ENCODE data around the gene RNF31.

Gene RNF31

GRCh38 chr14:24159777-24160498, 12.6 kb downstream of the RNF31 start:
- DNase-seq (ENCODE audit: low read depth, low spot score), result no peak

DNA sequence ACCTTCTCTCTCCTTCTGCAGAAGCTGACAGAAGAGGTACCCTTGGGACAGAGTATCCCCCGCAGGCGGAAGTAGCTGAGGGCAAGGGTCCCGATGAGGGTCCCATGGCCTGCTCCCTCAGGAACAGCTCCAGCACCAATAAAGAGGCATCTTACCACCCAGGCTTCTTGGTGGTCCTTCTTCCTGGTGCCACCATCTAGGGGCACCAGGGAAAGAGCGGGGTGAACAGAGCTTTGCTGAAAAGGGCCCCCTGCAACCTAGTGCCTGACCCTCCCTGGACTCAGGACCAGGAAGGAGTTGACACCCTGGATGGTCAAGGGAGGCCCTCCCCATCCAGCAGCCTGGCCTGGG, 13.2 kb downstream of the RNF31 start:
- DNase-seq (ENCODE audit: low read depth, low spot score), result no peak

DNA sequence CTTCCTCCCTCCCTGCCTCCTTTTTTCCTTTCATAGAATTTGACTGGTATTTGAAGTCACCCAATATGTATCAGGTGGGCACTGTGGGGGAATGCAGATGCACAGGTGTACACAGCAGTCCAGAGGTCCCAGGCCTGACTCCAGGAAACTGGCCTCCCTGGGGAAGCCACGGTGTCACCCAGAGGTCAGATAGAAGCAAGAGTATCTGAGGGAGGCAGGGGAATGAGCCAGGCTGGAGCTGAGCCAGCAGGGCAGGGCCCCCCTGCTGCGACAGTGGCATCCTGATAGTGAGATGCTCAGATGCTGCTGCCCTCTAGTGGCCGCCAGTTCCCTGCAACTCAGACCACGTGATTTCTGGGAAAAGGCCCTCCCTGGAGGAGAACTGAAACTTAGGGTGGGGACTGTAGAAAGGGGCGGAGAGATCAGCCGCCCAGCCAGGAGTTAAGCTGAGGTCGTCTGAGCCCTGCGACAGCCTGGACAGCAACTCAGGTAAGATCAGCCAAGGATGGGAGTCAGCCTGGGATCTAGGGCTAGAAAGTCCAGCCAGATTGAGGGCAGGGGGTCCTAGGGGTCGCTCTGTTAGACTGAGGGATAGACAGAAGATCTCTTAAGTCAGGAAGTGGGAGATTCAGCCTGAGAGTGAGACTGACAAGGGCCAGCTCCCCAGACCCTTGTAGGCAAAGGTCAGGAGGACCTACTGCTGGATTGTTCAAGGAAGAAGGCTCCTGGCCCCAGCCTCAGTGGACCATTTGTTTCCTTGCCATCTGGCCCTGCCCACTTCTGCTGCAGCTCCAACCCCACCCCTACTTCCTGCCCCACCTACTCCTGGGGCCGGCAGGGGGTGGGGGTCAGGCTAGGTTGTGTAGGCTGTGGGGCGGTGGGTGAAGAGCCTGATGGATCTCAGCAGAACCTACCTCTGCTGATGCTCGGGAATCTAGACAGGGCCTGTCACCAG, 13.8 kb downstream of the RNF31 start, which contains the start of gene IRF9:
Gene IRF9 (plus strand): TSS at position 416 of the 955 bp plus-strand sequence. CDS start 880 bp downstream, outside the sequence.
- DNase-seq (ENCODE audit: low read depth, low spot score), result peak; percentile 98

GRCh38 chr14:24162093-24162492, 14.8 kb downstream of the RNF31 start:
- DNase-seq (ENCODE audit: low read depth, low spot score), result no peak

DNA sequence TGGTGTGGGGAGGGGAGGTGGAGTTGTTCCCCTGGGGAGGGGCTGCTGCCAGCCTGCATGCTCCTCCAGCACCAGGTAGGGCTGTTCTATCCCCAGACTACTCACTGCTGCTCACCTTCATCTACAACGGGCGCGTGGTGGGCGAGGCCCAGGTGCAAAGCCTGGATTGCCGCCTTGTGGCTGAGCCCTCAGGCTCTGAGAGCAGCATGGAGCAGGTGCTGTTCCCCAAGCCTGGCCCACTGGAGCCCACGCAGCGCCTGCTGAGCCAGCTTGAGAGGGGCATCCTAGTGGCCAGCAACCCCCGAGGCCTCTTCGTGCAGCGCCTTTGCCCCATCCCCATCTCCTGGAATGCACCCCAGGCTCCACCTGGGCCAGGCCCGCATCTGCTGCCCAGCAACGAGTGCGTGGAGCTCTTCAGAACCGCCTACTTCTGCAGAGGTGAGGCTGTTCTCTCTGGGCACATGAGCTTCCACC, 17.3 kb downstream of the RNF31 start:
- no peak for DNase-seq (ENCODE audit: low read depth, low spot score)

DNA sequence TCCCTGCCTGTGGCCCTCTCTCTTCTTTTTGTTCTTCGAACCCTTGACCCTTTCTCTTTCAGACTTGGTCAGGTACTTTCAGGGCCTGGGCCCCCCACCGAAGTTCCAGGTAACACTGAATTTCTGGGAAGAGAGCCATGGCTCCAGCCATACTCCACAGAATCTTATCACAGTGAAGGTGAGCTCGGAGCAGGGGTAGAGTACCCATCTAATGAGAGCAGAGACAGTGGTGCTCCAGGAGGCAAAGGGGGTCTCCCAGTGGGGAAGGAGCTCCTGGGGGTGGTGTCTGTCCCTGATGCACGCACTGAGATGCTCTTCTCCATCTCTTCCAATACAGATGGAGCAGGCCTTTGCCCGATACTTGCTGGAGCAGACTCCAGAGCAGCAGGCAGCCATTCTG, 18.5 kb downstream of the RNF31 start:
- no peak for DNase-seq (ENCODE audit: low read depth, low spot score)

- no peak for DNase-seq (ENCODE audit: low read depth, low spot score)
Observed at GRCh38 chr14:24167469-24168114, 20.3 kb downstream of the RNF31 start.

DNA sequence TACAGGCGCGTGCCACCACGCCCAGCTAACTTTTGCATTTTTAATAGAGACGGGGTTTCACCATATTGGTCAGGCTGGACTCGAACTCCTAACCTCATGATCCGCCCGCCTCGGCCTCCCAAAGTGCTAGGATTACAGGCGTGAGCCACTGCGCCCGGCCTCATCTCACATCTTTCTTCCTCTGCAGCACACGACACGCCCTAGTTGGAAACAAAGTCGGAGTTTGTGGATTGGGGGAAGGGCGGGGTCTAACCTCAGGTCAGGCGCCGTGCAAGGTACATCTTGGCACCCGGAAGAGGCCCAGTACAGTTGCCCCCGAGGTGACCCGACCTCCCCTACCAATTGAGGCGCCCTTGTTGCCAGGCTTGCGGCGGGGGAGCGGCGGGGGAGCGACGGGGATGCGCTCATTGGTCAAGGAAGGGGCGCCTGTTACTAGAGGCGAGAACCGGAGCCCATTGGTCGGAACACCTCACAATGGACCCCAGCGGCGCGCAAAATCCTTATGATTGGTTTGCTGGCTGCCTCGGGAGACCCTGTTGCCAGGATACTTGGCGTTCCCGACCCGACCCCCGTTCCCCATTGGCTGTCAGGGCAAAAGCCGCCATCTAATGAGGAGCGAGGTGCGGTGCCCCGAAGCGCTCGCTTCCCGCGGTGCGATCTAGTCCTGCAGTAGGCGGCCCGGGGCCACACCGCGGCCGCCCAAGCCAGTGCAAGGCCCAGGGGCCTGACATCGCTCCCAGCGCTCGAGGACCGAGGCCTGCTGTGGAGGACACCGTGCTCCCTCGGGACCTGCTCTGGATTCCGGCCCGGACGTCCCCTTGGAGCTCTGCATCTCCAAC, 24.3 kb downstream of the RNF31 start, which contains the start of gene REC8:
Gene REC8 (plus strand): TSS at position 659 of the 839 bp plus-strand sequence. CDS start 473 bp downstream, outside the sequence.
- DNase-seq (ENCODE audit: low read depth, low spot score), result peak; percentile 99

GRCh38 chr14:24172261-24172860, 25.1 kb downstream of the RNF31 start:
- peak; percentile 58 for DNase-seq (ENCODE audit: low read depth, low spot score)

- DNase-seq (ENCODE audit: low read depth, low spot score), result no peak
Observed at GRCh38 chr14:24172871-24173281, 25.6 kb downstream of the RNF31 start.

DNA sequence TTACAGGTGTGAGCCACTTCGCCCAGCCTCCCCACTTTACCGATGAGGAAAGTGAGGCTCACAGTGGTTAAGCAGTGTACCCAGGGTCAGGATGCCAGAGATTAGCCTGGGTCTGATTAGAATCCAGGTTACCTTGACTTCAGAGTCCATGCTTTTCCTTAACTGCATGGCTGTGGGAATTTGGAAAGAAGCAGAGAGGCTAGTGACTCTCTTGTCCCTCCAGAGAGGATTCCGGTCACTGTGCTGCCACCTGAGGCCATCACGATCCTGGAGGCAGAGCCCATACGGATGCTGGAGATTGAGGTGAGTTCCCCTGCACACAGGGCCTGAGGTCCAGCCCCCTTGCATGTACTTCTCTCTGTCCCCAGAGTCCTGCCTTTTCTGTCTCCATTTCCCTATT, 29.3 kb downstream of the RNF31 start:
- DNase-seq (ENCODE audit: low read depth, low spot score), result no peak

DNA sequence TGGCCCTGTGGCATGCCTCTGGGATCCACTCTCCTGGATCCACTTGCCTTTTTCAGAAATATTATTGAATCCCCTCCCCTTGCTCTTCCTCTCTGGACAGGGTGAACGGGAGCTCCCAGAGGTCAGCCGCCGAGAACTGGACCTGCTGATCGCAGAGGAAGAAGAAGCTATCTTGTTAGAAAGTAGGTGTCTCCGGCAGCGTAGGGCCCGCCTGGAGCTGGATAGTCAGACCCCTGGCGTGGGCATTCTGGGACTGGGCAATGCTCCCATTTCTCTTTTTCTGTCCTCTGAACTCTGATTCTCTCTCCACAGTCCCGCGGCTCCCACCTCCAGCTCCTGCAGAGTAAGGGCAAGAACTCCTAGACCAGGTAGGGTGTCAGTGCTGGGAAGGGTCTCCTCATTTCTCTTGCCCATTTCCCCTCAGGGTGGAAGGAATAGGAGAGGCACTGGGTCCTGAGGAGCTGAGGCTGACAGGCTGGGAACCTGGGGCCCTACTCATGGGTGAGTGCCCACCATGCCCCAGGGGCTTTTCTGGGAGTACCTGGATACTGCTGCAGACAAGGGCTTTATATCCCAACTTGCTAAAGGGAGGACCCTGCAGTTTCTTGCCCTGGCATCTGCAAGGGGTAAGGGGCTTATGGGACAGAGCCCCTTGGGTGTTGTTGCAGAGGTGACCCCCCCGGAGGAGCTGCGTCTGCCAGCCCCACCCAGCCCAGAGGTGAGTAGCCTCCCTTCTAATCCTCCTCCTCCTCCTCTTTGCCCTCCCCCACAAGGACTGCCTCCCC, 29.9 kb downstream of the RNF31 start:
- no peak for DNase-seq (ENCODE audit: low read depth, low spot score)

- DNase-seq (ENCODE audit: low read depth, low spot score), result no peak
Observed at GRCh38 chr14:24177891-24178290, 30.6 kb downstream of the RNF31 start.

DNA sequence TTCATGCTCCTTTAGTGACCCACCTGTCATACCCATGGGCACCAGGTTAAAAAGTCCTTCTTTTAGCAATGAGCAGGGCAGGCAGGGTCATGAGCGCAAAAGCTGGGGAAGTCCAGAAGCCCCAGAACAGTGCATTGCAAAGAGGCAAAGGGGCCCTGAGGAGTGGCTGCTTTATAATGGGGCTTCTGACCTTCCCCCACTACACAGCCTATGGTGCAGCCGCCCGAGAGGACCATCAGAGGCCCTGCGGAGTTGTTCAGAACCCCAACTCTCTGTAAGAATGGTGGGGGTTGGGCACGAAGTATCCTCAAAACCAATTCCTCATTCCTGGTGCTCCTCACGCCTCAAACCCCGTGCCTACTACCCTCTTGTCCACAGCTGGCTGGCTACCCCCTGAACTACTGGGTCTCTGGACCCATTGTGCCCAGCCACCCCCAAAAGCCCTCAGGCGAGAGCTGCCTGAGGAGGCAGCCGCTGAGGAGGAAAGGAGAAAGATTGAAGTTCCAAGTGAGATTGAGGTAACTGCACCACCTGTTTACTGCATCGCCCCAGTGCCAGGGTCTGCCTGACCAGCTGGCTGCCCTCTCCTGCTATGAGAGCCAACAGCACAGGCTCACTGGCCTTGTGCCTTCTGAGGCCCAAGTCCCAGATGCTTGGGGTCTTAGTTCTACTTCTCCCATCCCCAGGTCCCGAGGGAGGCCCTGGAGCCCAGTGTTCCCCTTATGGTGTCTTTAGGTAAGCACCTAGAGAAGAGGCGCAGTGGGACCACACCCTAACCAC, 31.3 kb downstream of the RNF31 start:
- DNase-seq (ENCODE audit: low read depth, low spot score), result no peak

DNA sequence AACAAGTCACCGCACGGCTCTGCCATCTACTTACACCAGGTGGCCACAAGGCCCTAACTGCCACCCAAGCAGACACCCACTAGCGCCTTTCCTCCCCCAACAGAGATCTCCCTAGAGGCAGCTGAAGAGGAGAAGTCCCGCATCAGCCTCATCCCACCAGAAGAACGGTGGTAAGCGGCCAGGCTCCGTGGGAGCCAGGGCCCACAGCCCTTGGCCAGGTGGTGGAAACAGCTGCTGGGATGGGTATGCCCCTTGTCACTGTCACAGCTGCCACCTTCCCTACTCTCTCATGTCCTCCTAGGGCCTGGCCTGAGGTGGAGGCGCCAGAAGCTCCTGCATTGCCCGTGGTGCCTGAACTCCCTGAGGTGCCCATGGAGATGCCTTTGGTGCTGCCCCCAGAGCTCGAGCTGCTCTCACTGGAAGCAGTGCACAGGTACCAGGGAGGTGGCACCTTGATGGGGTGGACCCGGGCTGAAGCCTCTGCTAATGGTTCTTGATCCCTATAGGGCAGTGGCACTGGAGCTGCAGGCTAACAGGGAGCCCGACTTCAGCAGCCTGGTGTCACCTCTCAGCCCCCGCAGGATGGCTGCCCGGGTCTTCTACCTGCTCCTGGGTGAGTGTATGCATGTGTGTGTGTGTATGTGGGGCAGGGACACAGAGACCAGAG, 32.1 kb downstream of the RNF31 start:
- no peak for DNase-seq (ENCODE audit: low read depth, low spot score)

DNA sequence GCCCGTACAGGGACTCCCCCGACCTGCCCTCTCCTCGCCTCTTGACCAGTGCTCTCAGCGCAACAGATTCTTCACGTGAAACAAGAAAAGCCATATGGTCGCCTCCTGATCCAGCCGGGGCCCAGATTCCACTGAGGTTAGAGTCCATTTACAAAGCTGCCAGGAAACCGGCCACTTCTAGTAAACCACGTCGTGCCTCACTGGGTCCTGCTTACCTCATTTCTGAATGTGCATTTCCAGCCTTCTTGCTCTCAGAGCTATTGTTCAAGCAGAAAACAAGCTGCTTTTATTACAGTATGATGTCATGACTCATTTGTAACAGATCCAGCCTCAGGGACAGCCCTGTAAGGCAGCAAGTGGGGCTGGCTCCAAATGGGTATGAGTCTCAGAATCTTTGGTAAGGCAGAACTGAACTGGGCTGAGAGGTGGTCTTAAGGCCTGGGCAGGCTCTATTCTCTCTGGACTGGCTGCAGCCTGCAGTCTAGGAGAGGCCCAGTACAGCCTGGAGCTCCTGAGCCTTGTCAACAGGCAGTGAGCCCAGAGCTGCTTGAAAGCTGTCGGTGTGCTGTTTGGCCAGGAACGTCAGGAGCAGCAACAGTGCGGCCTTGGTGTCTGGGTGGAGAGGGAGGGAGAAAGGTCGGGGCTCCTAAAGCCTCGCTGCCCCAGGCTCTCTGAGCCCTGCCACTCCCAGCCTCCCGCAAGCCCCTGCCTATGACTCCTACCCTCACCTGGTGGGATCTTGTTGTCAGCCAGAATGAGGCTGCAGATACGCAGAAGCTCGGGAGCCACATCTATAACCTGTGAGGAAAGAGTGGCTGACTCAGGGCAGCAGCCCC, 32.9 kb downstream of the RNF31 start:
- DNase-seq (ENCODE audit: low read depth, low spot score), result peak; percentile 91

GRCh38 chr14:24181371-24182077, 34.2 kb downstream of the RNF31 start:
- DNase-seq (ENCODE audit: low read depth, low spot score), result no peak

Measured in astrocyte of the hippocampus (primary cell).